Measurements from ENCODE around the gene DNAI7. TPM values are rescaled to one million over a fixed set of nuclear protein-coding genes. Genes with fewer than 3 reads are reported as not detected.

Gene DNAI7
- total and polyA plus RNA-seq, 2 of the 13 experiments (the other 11 are each of a cell fraction or from before 2014, with no cell fraction given), result 0.04 to 0.25 TPM

GRCh38 chr12:25084816-25085215 lies 110.1 kb downstream of the DNAI7 start (continued):
- TF ChIP-seq ZNF142 (CRISPR knock-in tag; IDR thresholded peaks at IDR 0.05), result no peak

- BruUV-seq (replicated peaks), result no TSS peak
- ATAC-seq (no peak), DNase-seq (ENCODE audit: low spot score) (no peak), FAIRE-seq (no peak)
- H4K20me1 ChIP-seq (ENCODE audit: insufficient read depth, low read length), result no peaks in the 10 kb centered on the region
- no peak overlapping the region for H3K27ac ChIP-seq (ENCODE audit: extremely low read length, insufficient read depth, low read length)
- no peak overlapping the region for H3K4me2 ChIP-seq (ENCODE audit: low read depth, low read length)
- no peaks in the 10 kb centered on the region for H3K79me2 ChIP-seq (ENCODE audit: insufficient read depth, low read length)
- TF ChIP-seq ZNF562 (CRISPR knock-in tag; IDR thresholded peaks at IDR 0.05; ENCODE audit: borderline replicate concordance) (no peak), GFI1 (CRISPR knock-in tag; IDR thresholded peaks at IDR 0.05; ENCODE audit: borderline replicate concordance) (no peak), MATR3 (CRISPR knock-in tag; IDR thresholded peaks at IDR 0.05) (no peak), JARID2 (CRISPR knock-in tag; IDR thresholded peaks at IDR 0.05; ENCODE audit: insufficient replicate concordance) (no peak), ZBTB3 (CRISPR knock-in tag; IDR thresholded peaks at IDR 0.05; ENCODE audit: borderline replicate concordance, low read depth) (no peak)
- no peaks in the 10 kb centered on the region for H3K36me3 ChIP-seq (replicated peaks in 1 of 2; ENCODE audit: control insufficient read depth in 1 of 2, insufficient read depth in 2 of 2, low read length in 2 of 2)
- H3K4me3 ChIP-seq (replicated peaks in 1 of 3; ENCODE audit: insufficient read depth in 1 of 3, low read depth in 2 of 3, low read length in 3 of 3), result no peak overlapping the region
- 0 out of 2 replicates have a peak, but pooled peaks cover 5% of the 10 kb centered on the region for H3K4me1 ChIP-seq (ENCODE audit: insufficient read depth, low read length)
- ChIA-PET POLR2A (no interaction called here), CTCF (ENCODE audit: low intra/inter-chr PET ratio, low total read pairs) (no interaction called here)
- WGBS (ENCODE audit: low lambda C conversion rate), result 71% methylated on average over 5 of the region's 5 CpGs
- H2AFZ ChIP-seq (ENCODE audit: low read length), result no peak overlapping the region
- H3K9ac ChIP-seq (ENCODE audit: insufficient read depth, low read depth, low read length), result no peak overlapping the region
- no peaks in the 10 kb centered on the region for H3K27me3 ChIP-seq (ENCODE audit: control insufficient read depth in 1 of 2, insufficient read depth in 2 of 2, low read length in 2 of 2)
- intact Hi-C loops (cut with micrococcal nuclease; ENCODE audit: unreplicated experiment), result no loop called here
- in situ Hi-C loops (cut with HindIII; ENCODE audit: extremely low pct_ligation_motif_present, low pct_unique_long_range_greater_than_20kb), result no loop called here
- H3K9me3 ChIP-seq (ENCODE audit: low read length), result no peaks in the 10 kb centered on the region
Measured at GRCh38 chr12:25083211-25083610, 111.7 kb downstream of the DNAI7 start.
